Spinal cord (tissue), 10 donors: Measurements from ENCODE around the gene MUC15. TPM values are rescaled to one million over a fixed set of nuclear protein-coding genes. Genes with fewer than 3 reads are reported as not detected.
"Not testable (repeated sequence)": the region's sequence is repeated elsewhere in the genome, so short reads cannot be mapped to it uniquely, and the experiment has no call there.

Source experiments
- DNase-seq, 6 donors: peaks; one replicate each; pipeline versions ENCODE4 v3.0.0 to v3.0.0-alpha.2; 2013 to 2015; ENCODE audit warnings: low spot score in 6 of 6, low read depth in 4 of 6
- H3K27ac ChIP-seq: one replicate; pipeline ENCODE4 v1.5.1; 2013; ENCODE audit warnings: low read depth, low read length, control low read depth
- H3K27me3 ChIP-seq: one replicate; pipeline ENCODE4 v1.6.1; 2013; ENCODE audit warnings: low read length; ENCODE audit not compliant: control insufficient read depth, insufficient read depth
- H3K36me3 ChIP-seq: one replicate; pipeline ENCODE4 v1.6.1; 2013; ENCODE audit warnings: low read length; ENCODE audit not compliant: control insufficient read depth, insufficient read depth
- H3K4me1 ChIP-seq: one replicate; pipeline ENCODE4 v1.6.1; 2013; ENCODE audit warnings: low read length; ENCODE audit not compliant: control insufficient read depth, insufficient read depth
- H3K4me3 ChIP-seq: one replicate; pipeline ENCODE4 v1.5.1; 2013; ENCODE audit warnings: low read depth, low read length, control low read depth
- H3K9me3 ChIP-seq: one replicate; pipeline ENCODE4 v1.6.1; 2013; ENCODE audit warnings: low read length; ENCODE audit not compliant: control insufficient read depth, insufficient read depth
- WGBS: methylation state at CpG from one replicate; pipeline ENCODE4 v1.1.5; 2013; ENCODE audit warnings: missing lambda C conversion rate; ENCODE audit not compliant: insufficient coverage; 5-methylcytosine and 5-hydroxymethylcytosine counted together
- polyA plus RNA-seq, 2 donors: library from polyadenylated mRNA; unstranded; fragments of 120-200 nt; gene quantifications; one replicate each; pipeline ENCODE4 v1.2.1, GENCODE V29; 2013; ENCODE audit not compliant: insufficient read length in 2 of 2
- total RNA-seq, 2 donors: library from RNA; depleted of rRNA in 1 of 2; stranded (reverse); fragments of 120-200 nt in 1 of 2; fragments of >200 nt in 1 of 2; gene quantifications; one replicate each; pipeline versions ENCODE4 v1.2.3 to v1.2.4, GENCODE V29; 2013 to 2014
- donor health status: healthy.

Gene MUC15
- total and polyA plus RNA-seq, 4 donors: 0.17 TPM; not detected in 3

- Histone ChIP-seq H3K4me1 (no peaks in the 10 kb centered on the region), H3K27me3 (no peaks in the 10 kb centered on the region), H3K36me3 (no peaks in the 10 kb centered on the region), H3K4me3 (no peak overlapping the region), H3K27ac (no peak overlapping the region), H3K9me3 (no peaks in the 10 kb centered on the region)
- no peak for DNase-seq
- 100% methylated on average over 1 of the region's 2 CpGs for WGBS
Measured at GRCh38 chr11:26599425-26599824, 27.4 kb upstream of the MUC15 start.

GRCh38 chr11:26597899-26598298 is 25.8 kb upstream of the MUC15 start:
- WGBS: no CpG with 5 or more reads among the region's 2 CpGs
- DNase-seq: no peak
- Histone ChIP-seq H3K27me3 (no peaks in the 10 kb centered on the region), H3K4me1 (no peaks in the 10 kb centered on the region), H3K9me3 (no peaks in the 10 kb centered on the region), H3K27ac (no peak overlapping the region), H3K4me3 (no peak overlapping the region), H3K36me3 (no peaks in the 10 kb centered on the region)

- H3K4me3 ChIP-seq: not testable (repeated sequence)
Measured at GRCh38 chr11:26597049-26597689, 25.1 kb upstream of the MUC15 start.

GRCh38 chr11:26595207-26595865 is 23.3 kb upstream of the MUC15 start:
- H3K4me3 ChIP-seq, H3K27ac ChIP-seq, DNase-seq, H3K27me3 ChIP-seq, H3K9me3 ChIP-seq, H3K4me1 ChIP-seq, H3K36me3 ChIP-seq: not testable (repeated sequence)
- WGBS: 17% methylated on average over 1 of the region's 7 CpGs

More at GRCh38 chr11:26597049-26597689, 25.1 kb upstream of the MUC15 start:
- not testable (repeated sequence) for H3K27ac ChIP-seq, H3K9me3 ChIP-seq, H3K27me3 ChIP-seq, H3K36me3 ChIP-seq, DNase-seq, H3K4me1 ChIP-seq
- 95% methylated on average over 20 of the region's 20 CpGs for WGBS

GRCh38 chr11:26593691-26594090 is 21.6 kb upstream of the MUC15 start:
- H3K9me3 ChIP-seq: no peaks in the 10 kb centered on the region
- no peaks in the 10 kb centered on the region for H3K4me1 ChIP-seq
- no peak overlapping the region for H3K4me3 ChIP-seq
- H3K27ac ChIP-seq: no peak overlapping the region
- 80% methylated on average over 4 of the region's 11 CpGs for WGBS
- no peaks in the 10 kb centered on the region for H3K36me3 ChIP-seq
- DNase-seq: no peak
- H3K27me3 ChIP-seq: no peaks in the 10 kb centered on the region

GRCh38 chr11:26587073-26587472 is 15.0 kb upstream of the MUC15 start:
- WGBS: no CpG with 5 or more reads among the region's 2 CpGs
- H3K36me3 ChIP-seq: no peaks in the 10 kb centered on the region
- no peaks in the 10 kb centered on the region for H3K27me3 ChIP-seq
- no peak overlapping the region for H3K4me3 ChIP-seq
- no peaks in the 10 kb centered on the region for H3K4me1 ChIP-seq
- no peak overlapping the region for H3K27ac ChIP-seq
- no peak for DNase-seq
- no peaks in the 10 kb centered on the region for H3K9me3 ChIP-seq

GRCh38 chr11:26584818-26585217 is 12.8 kb upstream of the MUC15 start:
- no peak overlapping the region for H3K27ac ChIP-seq
- H3K36me3 ChIP-seq: no peaks in the 10 kb centered on the region
- H3K27me3 ChIP-seq: no peaks in the 10 kb centered on the region
- no peaks in the 10 kb centered on the region for H3K9me3 ChIP-seq
- H3K4me1 ChIP-seq: no peaks in the 10 kb centered on the region
- no peak for DNase-seq
- no peak overlapping the region for H3K4me3 ChIP-seq

GRCh38 chr11:26583550-26583949 is 11.5 kb upstream of the MUC15 start:
- no peak overlapping the region for H3K4me3 ChIP-seq
- no peaks in the 10 kb centered on the region for H3K36me3 ChIP-seq
- 100% methylated on average over 1 of the region's 3 CpGs for WGBS
- H3K4me1 ChIP-seq: no peaks in the 10 kb centered on the region
- H3K9me3 ChIP-seq: no peaks in the 10 kb centered on the region
- DNase-seq: no peak
- H3K27ac ChIP-seq: no peak overlapping the region
- no peaks in the 10 kb centered on the region for H3K27me3 ChIP-seq

- H3K27me3 ChIP-seq: no peaks in the 10 kb centered on the region
- H3K4me1 ChIP-seq: no peaks in the 10 kb centered on the region
- no peak overlapping the region for H3K27ac ChIP-seq
- no peaks in the 10 kb centered on the region for H3K9me3 ChIP-seq
- H3K36me3 ChIP-seq: no peaks in the 10 kb centered on the region
- DNase-seq: no peak
- no CpG with 5 or more reads among the region's 3 CpGs for WGBS
- H3K4me3 ChIP-seq: no peak overlapping the region
Measured at GRCh38 chr11:26580929-26581328, 8.9 kb upstream of the MUC15 start.

GRCh38 chr11:26579683-26580082 is 7.6 kb upstream of the MUC15 start:
- Histone ChIP-seq H3K36me3 (no peaks in the 10 kb centered on the region), H3K9me3 (no peaks in the 10 kb centered on the region), H3K27ac (no peak overlapping the region), H3K4me1 (no peaks in the 10 kb centered on the region), H3K27me3 (no peaks in the 10 kb centered on the region), H3K4me3 (no peak overlapping the region)
- no CpG with 5 or more reads among the region's 2 CpGs for WGBS
- DNase-seq: no peak
